Measurements from ENCODE around the gene DRICH1.
"Not testable (repeated sequence)": the region's sequence is repeated elsewhere in the genome, so short reads cannot be mapped to it uniquely, and the experiment has no call there.

- not testable (repeated sequence) for TF ChIP-seq CTCF (IDR thresholded peaks at IDR 0.05; ENCODE audit: low read depth, low read length, missing input control); ZBTB33 (IDR thresholded peaks at IDR 0.05); RAD21 (IDR thresholded peaks at IDR 0.05); REST (IDR thresholded peaks at IDR 0.05); HNF4A (conservative IDR thresholded peaks at IDR 0.05)
- TF ChIP-seq, protein P1, sequence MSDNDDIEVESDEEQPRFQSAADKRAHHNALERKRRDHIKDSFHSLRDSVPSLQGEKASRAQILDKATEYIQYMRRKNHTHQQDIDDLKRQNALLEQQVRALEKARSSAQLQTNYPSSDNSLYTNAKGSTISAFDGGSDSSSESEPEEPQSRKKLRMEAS (IDR thresholded peaks at IDR 0.05), result not testable (repeated sequence)
Observed at GRCh38 chr22:23671387-23671786, 39.3 kb upstream of the DRICH1 start.
